K562 (cell line): ENCODE measurements around the gene SLC6A6. TPM values are rescaled to one million over a fixed set of nuclear protein-coding genes. Genes with fewer than 3 reads are reported as not detected.

Source experiments
- DMBX1 ChIP-seq: fragments of 250-450 bp; sonication (Bioruptor Pico); IDR thresholded peaks from 2 replicates; pipeline ENCODE4 v1.8.0; 2022; ENCODE audit warnings: inconsistent platforms, mild to moderate bottlenecking, moderate library complexity, borderline replicate concordance
- HDAC1 ChIP-seq, 2 experiments: fragments of 450-650 bp; IDR thresholded peaks; 2 replicates each; pipeline ENCODE4 v1.6.1; 2016 to 2017; ENCODE audit warnings: inconsistent platforms in 1 of 2, mild to moderate bottlenecking in 1 of 2, moderate library complexity in 1 of 2
- HOMEZ ChIP-seq: fragments of 250-450 bp; sonication (Bioruptor Pico); IDR thresholded peaks from 2 replicates; pipeline ENCODE4 v1.4.0; 2020; ENCODE audit warnings: mild to moderate bottlenecking, moderate library complexity
- HSF4 ChIP-seq: fragments of 250-450 bp; sonication (Bioruptor Pico); IDR thresholded peaks from 2 replicates; pipeline ENCODE4 v2.1.2; 2022; ENCODE audit warnings: mild to moderate bottlenecking, moderate library complexity, borderline replicate concordance
- KLF13 ChIP-seq: fragments of 450-650 bp; IDR thresholded peaks from 2 replicates; pipeline ENCODE4 v1.6.1; 2016; ENCODE audit warnings: missing genetic modification characterization, low read depth, mild to moderate bottlenecking, missing compliant biosample characterization, moderate library complexity, borderline replicate concordance
- MLLT1 ChIP-seq, 2 experiments: fragments of 450-650 bp; IDR thresholded peaks; 2 replicates each; pipeline ENCODE4 v1.6.1; 2016
- NFIC ChIP-seq: fragments of 450-650 bp; IDR thresholded peaks from 2 replicates; pipeline ENCODE4 v1.6.1; 2017; ENCODE audit warnings: mild to moderate bottlenecking, inconsistent platforms
- SIX5 ChIP-seq, 2 experiments: IDR thresholded peaks; 2 replicates each; pipeline ENCODE4 v1.6.1; 2011; ENCODE audit warnings: low read length in 2 of 2, borderline replicate concordance in 1 of 2, low read depth in 1 of 2, mild to moderate bottlenecking in 1 of 2, moderate library complexity in 1 of 2; ENCODE audit not compliant: insufficient read depth in 1 of 2
- TCF3 ChIP-seq: sonication (generic); formaldehyde crosslinking; IDR thresholded peaks from 2 replicates; pipeline ENCODE4 v1.4.0; 2020; ENCODE audit warnings: mild to moderate bottlenecking, missing genetic modification reagents
- ZBTB17 ChIP-seq: fragments of 450-650 bp; formaldehyde crosslinking; IDR thresholded peaks from 2 replicates; pipeline ENCODE4 v1.4.0; 2020; ENCODE audit warnings: mild to moderate bottlenecking
- ZFP1 ChIP-seq: fragments of 450-650 bp; formaldehyde crosslinking; IDR thresholded peaks from 2 replicates; pipeline ENCODE4 v1.4.0; 2020; ENCODE audit warnings: mild to moderate bottlenecking, mixed read lengths
- ZNF764 ChIP-seq: fragments of 250-450 bp; sonication (Bioruptor Pico); IDR thresholded peaks from 2 replicates; pipeline ENCODE4 v1.4.0; 2020; ENCODE audit warnings: low read depth, mild to moderate bottlenecking, moderate library complexity
- polyA plus RNA-seq, 8 experiments: library from polyadenylated mRNA; depleted of rRNA in 4 of 8; stranded (reverse) in 5 of 8; unstranded in 3 of 8; fragments of >200 nt; fragmentation: Nextera tagmentation in 2 of 8; fragmentation: Illumina TruSeq in 1 of 8; extraction: Ambion mirVana in 2 of 8; extraction: Trizol in 1 of 8; gene quantifications; 2 replicates each; pipeline versions ENCODE4 v1.2.1 to v1.2.3, GENCODE V29; 2011 to 2014; ENCODE audit warnings: inconsistent platforms in 1 of 8, missing spikeins in 1 of 8
- total RNA-seq, 7 experiments: library from RNA; depleted of rRNA in 6 of 7; stranded (reverse); fragments of >200 nt in 6 of 7; fragmentation: Illumina TruSeq in 2 of 7; extraction: Trizol in 2 of 7; gene quantifications; 2 replicates each; pipeline versions ENCODE4 v1.2.1 to v1.2.3, GENCODE V29; 2011 to 2021; ENCODE audit warnings: low replicate concordance in 1 of 7
- TF ChIP-seq, protein P1 (sequence below), 2 experiments: fragments of 450-650 bp in 1 of 2; sonication (generic) in 1 of 2; formaldehyde crosslinking in 1 of 2; IDR thresholded peaks; 2 replicates each; pipeline versions ENCODE4 v1.7.1 to v1.9.0; 2016 to 2022; ENCODE audit warnings: inconsistent platforms in 1 of 2, mild to moderate bottlenecking in 1 of 2, missing genetic modification reagents in 1 of 2

SLC6A6 gene
- total and polyA plus RNA-seq, 9 of the 15 experiments (the other 6 are each of a cell fraction or from before 2014, with no cell fraction given), result 12.3 to 203 (median 93.2) TPM

DNA sequence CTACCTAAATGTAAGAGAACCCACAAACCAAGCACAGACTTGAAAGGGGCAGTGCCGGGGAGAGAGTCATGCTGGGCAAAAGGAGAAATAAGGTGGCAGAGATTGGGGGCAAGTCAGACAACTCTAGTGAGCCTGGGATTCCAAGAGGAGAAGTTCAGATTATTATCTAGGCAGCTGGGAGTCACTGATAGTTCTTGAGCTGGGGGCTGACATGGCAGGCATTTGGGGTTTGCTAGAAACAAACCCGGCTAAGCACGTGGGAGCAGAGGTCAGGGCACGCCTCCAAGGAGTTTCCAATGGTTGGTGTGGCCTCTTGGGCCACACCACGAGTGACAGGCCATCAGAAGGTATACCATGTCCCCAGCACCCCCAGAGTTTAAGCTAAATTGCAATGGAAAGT is 27.6 kb downstream of the SLC6A6 start (continued):
- TF ChIP-seq, protein P1, sequence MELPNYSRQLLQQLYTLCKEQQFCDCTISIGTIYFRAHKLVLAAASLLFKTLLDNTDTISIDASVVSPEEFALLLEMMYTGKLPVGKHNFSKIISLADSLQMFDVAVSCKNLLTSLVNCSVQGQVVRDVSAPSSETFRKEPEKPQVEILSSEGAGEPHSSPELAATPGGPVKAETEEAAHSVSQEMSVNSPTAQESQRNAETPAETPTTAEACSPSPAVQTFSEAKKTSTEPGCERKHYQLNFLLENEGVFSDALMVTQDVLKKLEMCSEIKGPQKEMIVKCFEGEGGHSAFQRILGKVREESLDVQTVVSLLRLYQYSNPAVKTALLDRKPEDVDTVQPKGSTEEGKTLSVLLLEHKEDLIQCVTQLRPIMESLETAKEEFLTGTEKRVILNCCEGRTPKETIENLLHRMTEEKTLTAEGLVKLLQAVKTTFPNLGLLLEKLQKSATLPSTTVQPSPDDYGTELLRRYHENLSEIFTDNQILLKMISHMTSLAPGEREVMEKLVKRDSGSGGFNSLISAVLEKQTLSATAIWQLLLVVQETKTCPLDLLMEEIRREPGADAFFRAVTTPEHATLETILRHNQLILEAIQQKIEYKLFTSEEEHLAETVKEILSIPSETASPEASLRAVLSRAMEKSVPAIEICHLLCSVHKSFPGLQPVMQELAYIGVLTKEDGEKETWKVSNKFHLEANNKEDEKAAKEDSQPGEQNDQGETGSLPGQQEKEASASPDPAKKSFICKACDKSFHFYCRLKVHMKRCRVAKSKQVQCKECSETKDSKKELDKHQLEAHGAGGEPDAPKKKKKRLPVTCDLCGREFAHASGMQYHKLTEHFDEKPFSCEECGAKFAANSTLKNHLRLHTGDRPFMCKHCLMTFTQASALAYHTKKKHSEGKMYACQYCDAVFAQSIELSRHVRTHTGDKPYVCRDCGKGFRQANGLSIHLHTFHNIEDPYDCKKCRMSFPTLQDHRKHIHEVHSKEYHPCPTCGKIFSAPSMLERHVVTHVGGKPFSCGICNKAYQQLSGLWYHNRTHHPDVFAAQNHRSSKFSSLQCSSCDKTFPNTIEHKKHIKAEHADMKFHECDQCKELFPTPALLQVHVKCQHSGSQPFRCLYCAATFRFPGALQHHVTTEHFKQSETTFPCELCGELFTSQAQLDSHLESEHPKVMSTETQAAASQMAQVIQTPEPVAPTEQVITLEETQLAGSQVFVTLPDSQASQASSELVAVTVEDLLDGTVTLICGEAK (IDR thresholded peaks at IDR 0.05), result no peak
- TF ChIP-seq, protein P1 (CRISPR knock-in tag; IDR thresholded peaks at IDR 0.05), result no peak
- TF ChIP-seq TCF3 (CRISPR knock-in tag) (peak; percentile 61), KLF13 (tag) (no peak), ZNF764 (CRISPR knock-in tag) (no peak), ZFP1 (CRISPR knock-in tag) (no peak), SIX5 (IDR thresholded peaks at IDR 0.05; ENCODE audit: borderline replicate concordance in 1 of 2, insufficient read depth in 1 of 2, low read depth in 1 of 2, low read length in 2 of 2) (no peak), HDAC1 (IDR thresholded peaks at IDR 0.05) (0 out of 4 replicates have a peak, but pooled peaks of 1 of the 2 experiments have one; percentile 44), HSF4 (no peak), NFIC (no peak), MLLT1 (IDR thresholded peaks at IDR 0.05) (no peak), HOMEZ (CRISPR knock-in tag) (no peak), ZBTB17 (CRISPR knock-in tag) (no peak), DMBX1 (CRISPR knock-in tag) (peak; percentile 40; the same call in 1 of the 2 replicates)
